OCI-LY1 (cell line): Measurements from ENCODE around the gene NEK6.

Experiments used
- H2AFZ ChIP-seq: fragments of 200-600 bp; sonication (generic), shearing (Covaris generic); 2 replicates; pipeline ENCODE4 v1.6.0; 2014; ENCODE audit warnings: antibody characterized with exemption, mild to moderate bottlenecking, low read length
- H3F3A ChIP-seq: fragments of 200-600 bp; sonication (generic), shearing (Covaris generic); 2 replicates; pipeline ENCODE4 v1.6.0; 2014; ENCODE audit warnings: mild to moderate bottlenecking, antibody characterized with exemption, low read length, moderate library complexity; ENCODE audit not compliant: insufficient read depth
- H3K27ac ChIP-seq: fragments of 200-600 bp; sonication (generic); 2 replicates; pipeline ENCODE4 v1.5.1; 2014; ENCODE audit warnings: low read length, mixed run types, mild to moderate bottlenecking, low read depth; ENCODE audit not compliant: poor library complexity, severe bottlenecking
- H3K27me3 ChIP-seq: fragments of 200-600 bp; sonication (generic); 2 replicates; pipeline ENCODE4 v1.6.0; 2014; ENCODE audit warnings: antibody characterized with exemption, mild to moderate bottlenecking, low read length, moderate library complexity; ENCODE audit not compliant: insufficient read depth
- H3K36me3 ChIP-seq: fragments of 200-600 bp; sonication (generic); 2 replicates; pipeline ENCODE4 v1.6.1; 2014; ENCODE audit warnings: mild to moderate bottlenecking, antibody characterized with exemption, low read length, moderate library complexity, mixed read lengths; ENCODE audit not compliant: insufficient read depth
- H3K4me1 ChIP-seq: fragments of 200-600 bp; sonication (generic); 2 replicates; pipeline ENCODE4 v1.5.1; 2014; ENCODE audit warnings: mild to moderate bottlenecking, low read length, moderate library complexity; ENCODE audit not compliant: insufficient read depth, severe bottlenecking
- H3K4me2 ChIP-seq: fragments of 200-600 bp; sonication (generic), shearing (Covaris generic); 2 replicates; pipeline ENCODE4 v1.6.1; 2014; ENCODE audit warnings: low read length
- H3K4me3 ChIP-seq: fragments of 200-600 bp; sonication (generic); 2 replicates; pipeline ENCODE4 v1.5.1; 2014; ENCODE audit warnings: low read length, low read depth, mild to moderate bottlenecking, mixed read lengths; ENCODE audit not compliant: poor library complexity, severe bottlenecking
- H3K79me2 ChIP-seq: fragments of 200-600 bp; shearing (Covaris generic); 2 replicates; pipeline ENCODE4 v1.6.1; 2016; ENCODE audit warnings: mixed run types, low read length, mixed read lengths; ENCODE audit not compliant: insufficient read depth
- H3K9ac ChIP-seq: fragments of 200-600 bp; sonication (generic), shearing (Covaris generic); 2 replicates; pipeline ENCODE4 v1.6.1; 2014; ENCODE audit warnings: mild to moderate bottlenecking, low read length, mixed read lengths
- H3K9me2 ChIP-seq: fragments of 200-600 bp; sonication (generic), shearing (Covaris generic); 2 replicates; pipeline ENCODE4 v1.6.1; 2014; ENCODE audit warnings: low read depth, mild to moderate bottlenecking, low read length, mixed read lengths
- H3K9me3 ChIP-seq: fragments of 200-600 bp; shearing (Covaris generic); 2 replicates; pipeline ENCODE4 v1.6.1; 2014; ENCODE audit warnings: low read length, mixed read lengths
- H4K20me1 ChIP-seq: fragments of 200-600 bp; sonication (generic), shearing (Covaris generic); 2 replicates; pipeline ENCODE4 v1.6.0; 2016; ENCODE audit warnings: mild to moderate bottlenecking, low read length; ENCODE audit not compliant: insufficient read depth
- CTCF ChIP-seq: fragments of 200-600 bp; sonication (generic), shearing (Covaris generic); IDR thresholded peaks from 2 replicates; pipeline ENCODE4 v1.5.1; 2017; ENCODE audit warnings: mild to moderate bottlenecking, antibody characterized with exemption, low read length, moderate library complexity, mixed read lengths
- EZH2 ChIP-seq: fragments of 200-600 bp; sonication (generic), shearing (Covaris generic); IDR thresholded peaks from 2 replicates; pipeline ENCODE4 v1.8.0; 2017; ENCODE audit warnings: borderline replicate concordance, mixed run types, mild to moderate bottlenecking, antibody characterized with exemption, low read length, moderate library complexity, mixed read lengths

The NEK6 gene

GRCh38 chr9:124373851-124374250 lies 116.1 kb downstream of the NEK6 start:
- no peaks in the 10 kb centered on the region for H3K27me3 ChIP-seq
- H3K4me2 ChIP-seq, result no peak overlapping the region
- H3K27ac ChIP-seq, result no peak overlapping the region
- no peak overlapping the region for H3K4me3 ChIP-seq
- peaks cover 6% of the 10 kb centered on the region for H3K9me3 ChIP-seq
- H4K20me1 ChIP-seq, result no peaks in the 10 kb centered on the region
- no peaks in the 10 kb centered on the region for H3K9me2 ChIP-seq
- TF ChIP-seq EZH2 (no peak), CTCF (no peak)
- no peaks in the 10 kb centered on the region for H3F3A ChIP-seq
- H2AFZ ChIP-seq, result no peak overlapping the region
- H3K79me2 ChIP-seq, result peaks cover 30% of the 10 kb centered on the region
- peaks cover 47% of the 10 kb centered on the region for H3K36me3 ChIP-seq
- no peak overlapping the region for H3K9ac ChIP-seq
- H3K4me1 ChIP-seq, result no peaks in the 10 kb centered on the region

GRCh38 chr9:124375726-124376125 lies 118.0 kb downstream of the NEK6 start:
- no peaks in the 10 kb centered on the region for H3K4me1 ChIP-seq
- H3K9me3 ChIP-seq, result peaks cover 6% of the 10 kb centered on the region
- H3F3A ChIP-seq, result no peaks in the 10 kb centered on the region
- no peaks in the 10 kb centered on the region for H3K9me2 ChIP-seq
- TF ChIP-seq EZH2, result no peak
- TF ChIP-seq CTCF, result no peak
- H4K20me1 ChIP-seq, result no peaks in the 10 kb centered on the region
- peaks cover 23% of the 10 kb centered on the region for H3K79me2 ChIP-seq
- no peak overlapping the region for H3K4me3 ChIP-seq
- H3K4me2 ChIP-seq, result no peak overlapping the region
- peaks cover 64% of the 10 kb centered on the region for H3K36me3 ChIP-seq
- no peak overlapping the region for H2AFZ ChIP-seq
- H3K27ac ChIP-seq, result no peak overlapping the region
- H3K27me3 ChIP-seq, result no peaks in the 10 kb centered on the region
- no peak overlapping the region for H3K9ac ChIP-seq

- Histone ChIP-seq H4K20me1 (no peaks in the 10 kb centered on the region), H3K27me3 (no peaks in the 10 kb centered on the region), H3F3A (no peaks in the 10 kb centered on the region), H3K9me2 (no peaks in the 10 kb centered on the region), H2AFZ (no peak overlapping the region), H3K79me2 (peaks cover 19% of the 10 kb centered on the region), H3K4me2 (no peak overlapping the region), H3K9me3 (peaks cover 6% of the 10 kb centered on the region), H3K27ac (no peak overlapping the region), H3K36me3 (peaks cover 69% of the 10 kb centered on the region), H3K4me3 (no peak overlapping the region), H3K9ac (no peak overlapping the region), H3K4me1 (no peaks in the 10 kb centered on the region)
- TF ChIP-seq CTCF (no peak), EZH2 (no peak)
These were observed 118.6 kb downstream of the NEK6 start for GRCh38 chr9:124376329-124376728.
